Stimulated activated CD8-positive, alpha-beta memory T cell treated with anti-CD3 and anti-CD28 coated beads, Interleukin-7, amount 100 ng/mL, for 4 hours (primary cell): ENCODE results near the gene EIF2A.
"Not testable (repeated sequence)": the region's sequence is repeated elsewhere in the genome, so short reads cannot be mapped to it uniquely, and the experiment has no call there.

Source experiments
- DNase-seq, 2 donors: peaks; one replicate each; pipeline ENCODE4 v3.0.0-alpha.2; 2020; ENCODE audit warnings: low read depth in 2 of 2

EIF2A gene

DNA sequence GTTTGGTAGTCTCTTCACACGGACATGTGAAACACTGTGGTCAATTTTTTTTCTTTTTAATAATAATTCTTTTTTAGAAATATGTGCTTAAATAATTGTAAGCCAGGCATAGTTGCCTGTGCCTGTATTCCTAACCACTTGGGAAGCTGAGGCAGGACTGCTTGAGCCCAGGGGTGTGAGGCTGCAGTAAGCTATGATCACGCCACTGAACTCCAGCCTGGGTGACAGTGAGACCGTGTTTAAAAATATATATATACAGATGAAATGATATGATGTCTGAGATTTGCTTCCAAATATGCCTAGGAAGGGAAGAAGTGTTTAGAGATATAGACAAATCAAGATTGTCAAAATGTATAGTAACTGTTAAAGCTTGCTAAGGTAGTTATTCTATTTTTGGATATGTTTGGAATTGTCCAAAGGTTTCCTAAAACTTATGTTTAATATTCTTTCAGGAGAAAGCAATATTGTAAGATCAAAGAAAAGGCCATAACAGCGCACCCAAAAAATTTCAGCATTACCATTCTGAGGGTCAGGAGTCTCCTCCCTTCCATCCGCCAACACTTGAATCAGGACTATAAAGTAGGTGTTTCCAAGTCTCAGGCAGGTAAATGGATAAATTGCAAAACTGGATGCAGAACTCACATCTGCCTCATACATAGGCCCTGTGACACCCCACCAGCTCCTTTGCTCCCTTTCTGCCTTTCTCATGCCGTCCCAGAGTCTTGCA is 56.0 kb downstream of the EIF2A start:
- DNase-seq: no peak

DNA sequence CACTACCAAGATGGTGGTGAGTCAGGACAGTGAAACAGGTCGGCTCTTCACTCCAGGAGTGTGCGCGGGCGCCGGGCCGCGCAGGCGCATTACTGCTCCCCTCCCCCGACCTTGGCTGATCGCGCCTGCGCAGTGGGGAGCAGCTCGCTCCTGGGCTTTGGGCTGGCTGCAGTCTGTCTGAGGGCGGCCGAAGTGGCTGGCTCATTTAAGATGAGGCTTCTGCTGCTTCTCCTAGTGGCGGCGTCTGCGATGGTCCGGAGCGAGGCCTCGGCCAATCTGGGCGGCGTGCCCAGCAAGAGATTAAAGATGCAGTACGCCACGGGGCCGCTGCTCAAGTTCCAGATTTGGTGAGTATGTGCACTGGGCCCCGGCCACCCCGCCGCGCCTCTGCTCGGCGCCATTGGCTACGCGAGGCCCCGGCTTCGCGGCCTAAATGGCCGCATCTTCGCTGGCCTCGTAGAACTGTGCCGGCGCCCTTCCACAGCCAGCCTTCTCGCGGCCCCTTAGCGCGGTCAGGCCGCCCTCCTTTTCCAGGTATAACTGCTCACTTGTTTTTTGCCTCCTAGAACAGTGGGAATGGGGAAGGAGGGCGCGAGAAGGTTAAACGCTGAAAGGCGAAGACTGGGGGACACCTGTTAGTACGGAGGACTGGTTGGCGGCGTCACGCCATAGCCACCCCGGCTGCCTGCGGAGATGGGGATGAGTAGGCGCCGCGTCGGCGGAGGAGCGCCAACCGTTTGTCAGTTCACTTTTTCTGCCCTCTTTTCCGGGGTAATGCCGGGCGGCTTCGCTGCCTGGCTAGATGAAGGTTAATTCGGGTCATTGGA is 56.8 kb downstream of the EIF2A start, which contains the start of gene SELENOT:
Gene SELENOT (plus strand): TSS at position 169 of the 827 bp plus-strand sequence. CDS start 42 bp downstream, at position 211.
- peak; percentile 86 to 90 for DNase-seq

GRCh38 chr3:150603980-150604319 is 57.4 kb downstream of the EIF2A start:
- DNase-seq: no peak

DNA sequence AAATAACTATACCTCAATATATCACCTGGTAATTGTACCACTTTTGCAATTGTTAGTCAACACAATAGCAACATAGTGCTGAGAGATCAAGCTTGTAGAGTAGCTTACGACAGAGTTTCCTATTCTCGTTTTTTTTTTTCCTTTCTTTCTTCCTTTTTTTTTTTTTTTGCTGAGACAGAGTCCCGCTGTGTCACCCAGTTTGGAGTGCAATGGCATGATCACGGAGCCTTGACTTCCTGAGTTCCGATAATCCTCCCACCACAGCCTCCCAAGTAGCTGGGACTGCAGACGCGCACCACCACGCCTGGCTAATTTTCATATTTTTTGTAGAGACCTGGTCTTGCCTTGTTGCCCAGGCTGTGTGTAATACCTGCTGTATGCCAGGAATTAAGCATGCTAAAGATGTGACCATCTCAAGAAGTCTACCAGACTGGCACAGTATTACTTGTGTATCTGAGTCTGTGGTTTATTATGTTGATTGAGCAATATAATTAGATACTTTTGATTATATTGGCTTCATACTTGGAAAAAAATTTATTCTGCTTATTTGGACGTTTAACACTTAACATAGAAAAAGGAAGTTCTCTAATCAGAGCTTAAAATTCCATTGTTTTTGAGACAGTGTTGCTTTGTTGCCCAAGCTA is 59.5 kb downstream of the EIF2A start:
- DNase-seq: no peak

DNA sequence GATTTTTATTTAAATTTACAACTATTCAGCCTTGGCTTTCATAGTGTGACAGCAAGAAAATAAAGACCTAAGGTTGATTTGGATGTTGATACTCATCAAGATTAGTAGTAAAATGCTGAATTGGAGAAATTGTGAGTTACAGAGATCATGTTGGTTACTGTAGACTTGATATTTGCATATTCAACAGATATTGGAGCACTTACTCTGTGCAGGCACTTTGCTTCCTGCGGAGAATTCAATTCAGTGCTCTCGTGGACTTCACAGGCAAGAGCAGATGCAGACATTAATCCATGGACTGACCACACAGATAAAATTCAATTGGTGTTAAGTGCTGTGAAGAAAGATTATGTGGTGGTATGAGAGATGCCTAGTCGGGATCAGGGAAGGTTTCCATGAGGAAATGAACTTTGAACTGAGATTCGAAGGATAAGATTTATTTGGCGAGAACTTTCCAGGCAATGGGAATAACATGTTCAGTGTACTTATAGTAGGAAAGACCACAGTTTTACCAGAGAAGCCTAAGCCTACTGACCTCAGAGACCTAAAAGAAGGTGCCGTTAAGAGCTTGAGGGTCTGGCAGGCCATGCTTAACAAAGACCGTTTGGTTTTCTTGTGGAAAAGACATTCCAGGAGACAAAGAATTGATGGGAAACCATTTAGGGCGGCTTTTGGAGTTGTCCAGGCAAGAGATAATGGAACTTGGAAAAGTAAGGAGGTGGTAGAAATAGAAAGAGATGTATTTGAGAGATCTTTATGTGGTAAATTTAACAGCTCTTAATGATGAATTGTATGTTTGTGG is 60.9 kb downstream of the EIF2A start:
- no peak for DNase-seq

DNA sequence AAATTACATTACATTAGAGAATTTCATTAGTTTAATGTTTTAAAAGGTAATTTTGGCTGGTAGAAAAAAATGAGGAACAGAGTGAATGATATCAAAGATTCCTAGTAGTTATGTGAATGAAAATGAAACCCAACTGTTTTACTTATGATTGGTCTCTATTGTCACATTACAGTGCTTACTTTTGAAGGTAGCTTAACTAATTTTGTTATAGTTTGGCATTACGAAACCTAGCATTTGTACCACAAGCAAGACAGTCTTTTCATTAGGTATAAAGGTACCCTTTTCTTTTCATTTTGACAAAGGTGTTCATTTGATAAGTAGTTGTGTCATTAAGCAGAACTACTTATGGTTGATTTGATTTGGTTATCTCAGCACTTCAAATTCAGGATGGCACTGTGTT is 63.4 kb downstream of the EIF2A start:
- DNase-seq: no peak

DNA sequence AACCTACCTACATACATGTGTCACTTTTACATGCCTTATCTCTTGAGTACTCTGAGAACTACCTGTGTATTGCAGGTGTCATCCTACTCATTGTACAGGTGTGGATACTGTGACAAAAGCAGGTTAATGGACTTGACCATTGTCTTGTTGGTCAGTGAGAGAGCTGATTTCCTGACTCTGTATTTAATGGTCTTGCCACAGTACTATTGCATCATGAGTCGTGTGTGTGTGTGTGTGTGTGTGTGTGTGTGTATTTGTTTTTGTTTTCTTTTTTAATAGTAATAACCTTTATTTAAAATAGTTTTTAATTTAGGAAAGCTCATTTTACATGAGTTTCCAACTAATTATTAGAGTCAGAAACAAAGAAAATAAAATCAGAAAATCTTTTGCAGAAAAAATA is 64.2 kb downstream of the EIF2A start:
- no peak for DNase-seq

GRCh38 chr3:150611666-150612065 is 65.1 kb downstream of the EIF2A start:
- DNase-seq: no peak

GRCh38 chr3:150612494-150612893 is 65.9 kb downstream of the EIF2A start:
- DNase-seq: no peak

GRCh38 chr3:150613034-150613433 is 66.4 kb downstream of the EIF2A start:
- DNase-seq: no peak

- DNase-seq: no peak
These were observed 67.3 kb downstream of the EIF2A start for GRCh38 chr3:150613709-150614480.

GRCh38 chr3:150620002-150620689 is 73.6 kb downstream of the EIF2A start:
- DNase-seq: no peak

DNA sequence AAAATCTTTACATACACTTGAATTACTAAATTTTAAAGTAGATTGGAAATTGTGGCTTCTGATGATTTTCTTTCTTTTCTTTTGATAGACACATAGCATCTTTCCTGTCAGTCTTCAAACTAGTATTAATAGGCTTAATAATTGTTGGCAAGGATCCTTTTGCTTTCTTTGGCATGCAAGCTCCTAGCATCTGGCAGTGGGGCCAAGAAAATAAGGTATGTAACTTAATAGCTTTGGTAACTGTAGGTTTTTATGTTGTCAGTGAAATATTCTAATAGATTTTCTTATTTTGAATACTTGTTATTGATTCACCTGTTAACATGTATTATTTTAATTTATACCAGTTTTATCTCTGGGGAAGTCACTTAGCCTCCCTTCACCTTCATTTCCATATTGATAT is 76.4 kb downstream of the EIF2A start:
- not testable (repeated sequence) for DNase-seq

GRCh38 chr3:150623945-150624344 is 77.4 kb downstream of the EIF2A start:
- no peak for DNase-seq

GRCh38 chr3:150626148-150626930 is 79.8 kb downstream of the EIF2A start:
- DNase-seq: no peak

DNA sequence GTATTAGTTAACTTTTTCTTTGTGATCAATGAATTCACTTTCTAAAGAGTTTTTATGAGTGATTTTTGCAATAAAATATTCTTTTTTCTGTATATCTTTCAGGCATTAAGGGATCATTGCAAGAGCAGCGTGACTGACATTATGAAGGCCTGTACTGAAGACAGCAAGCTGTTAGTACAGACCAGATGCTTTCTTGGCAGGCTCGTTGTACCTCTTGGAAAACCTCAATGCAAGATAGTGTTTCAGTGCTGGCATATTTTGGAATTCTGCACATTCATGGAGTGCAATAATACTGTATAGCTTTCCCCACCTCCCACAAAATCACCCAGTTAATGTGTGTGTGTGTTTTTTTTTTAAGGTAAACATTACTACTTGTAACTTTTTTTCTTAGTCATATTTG is 81.0 kb downstream of the EIF2A start:
- no peak for DNase-seq

DNA sequence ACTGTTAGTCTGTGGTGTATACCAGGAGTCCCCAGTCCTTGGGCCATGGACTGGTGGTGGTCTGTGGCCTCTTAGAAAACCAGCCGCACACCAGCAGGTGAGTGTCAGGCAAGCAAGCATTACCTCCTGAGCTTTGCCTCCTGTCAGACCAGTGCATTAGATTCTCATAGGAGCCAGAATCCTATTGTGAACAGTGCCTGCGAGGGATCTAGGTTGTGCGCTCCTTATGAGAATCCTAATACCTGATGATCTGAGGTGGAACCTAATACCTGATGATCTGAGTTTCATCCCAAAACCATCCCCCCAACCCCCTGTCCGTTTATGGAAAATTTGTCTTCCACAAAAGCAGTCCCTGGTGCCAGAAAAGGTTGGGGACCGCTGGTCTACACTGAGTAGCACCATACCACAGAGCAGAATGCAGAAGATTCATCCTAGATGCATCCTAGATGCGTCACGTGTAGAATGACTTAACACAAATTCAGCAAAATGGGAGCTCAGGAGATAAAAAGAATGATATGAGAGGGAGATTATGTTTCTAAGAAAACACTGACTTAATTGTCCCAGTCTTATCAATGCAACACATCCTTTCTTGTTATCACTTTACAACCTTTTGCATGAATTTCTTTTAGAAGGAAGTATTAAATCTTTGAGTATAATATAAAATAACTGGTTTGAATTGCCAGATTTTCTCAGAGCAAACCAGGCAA is 85.1 kb downstream of the EIF2A start:
- DNase-seq: no peak

GRCh38 chr3:150635076-150635475 is 88.5 kb downstream of the EIF2A start:
- DNase-seq: no peak

DNA sequence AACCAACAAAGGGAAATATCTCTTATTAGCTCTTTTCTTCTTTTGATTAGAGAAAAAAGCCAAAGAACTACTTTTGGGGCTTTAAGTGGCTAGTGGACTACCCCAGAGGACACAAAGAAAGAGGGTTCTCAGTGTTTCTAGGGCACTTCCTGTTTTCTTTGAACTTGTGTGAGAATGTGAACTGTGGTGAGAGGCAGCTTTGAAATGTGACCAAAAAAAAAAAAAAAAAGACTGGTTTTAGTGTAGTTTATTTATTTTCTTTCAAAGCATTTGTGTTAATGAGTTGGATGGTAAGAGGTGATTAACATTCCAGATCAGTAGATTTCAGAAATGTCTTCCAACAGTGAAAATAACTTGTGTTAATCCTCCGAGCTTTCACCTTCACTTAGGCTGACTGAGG is 88.9 kb downstream of the EIF2A start:
- no peak for DNase-seq
